ENCODE results near the gene TTC28. TPM values are rescaled to one million over a fixed set of nuclear protein-coding genes. Genes with fewer than 3 reads are reported as not detected.

The TTC28 gene
- total and polyA plus RNA-seq, 2 donors (not counting 3 experiments of a cell fraction or from before 2014, with no cell fraction given): 16.5 to 51.1 TPM

DNA sequence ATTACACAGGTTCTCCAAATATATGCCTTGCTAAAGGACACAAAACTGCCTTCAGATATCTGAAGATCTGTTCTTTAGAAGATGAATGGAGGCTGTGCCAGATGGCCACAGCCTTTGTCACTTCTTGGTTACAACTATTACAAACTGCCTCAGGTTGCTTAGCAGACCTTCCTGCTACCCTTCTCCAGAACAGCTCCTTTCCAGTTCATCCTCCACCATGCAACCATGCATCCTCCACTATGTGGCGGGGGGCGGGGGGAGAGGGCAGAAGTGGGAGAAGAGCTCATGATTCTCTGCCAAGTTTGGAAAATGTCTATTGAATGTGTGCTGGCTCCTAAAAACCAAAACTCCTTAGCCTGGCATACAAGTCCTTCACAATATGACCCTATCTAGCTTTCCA is 267.5 kb downstream of the TTC28 start:
- FAIRE-seq: no peak
- no peaks in the 10 kb centered on the region for H3K79me2 ChIP-seq (ENCODE audit: control insufficient read depth, insufficient read depth, low read length)
- TF ChIP-seq FOS (IDR thresholded peaks at IDR 0.05; ENCODE audit: borderline replicate concordance, insufficient read depth, low read length): no peak
- no peak for TF ChIP-seq POLR2AphosphoS5 (IDR thresholded peaks at IDR 0.05; ENCODE audit: insufficient read depth, low read depth, low read length)
- TF ChIP-seq, protein P1, sequence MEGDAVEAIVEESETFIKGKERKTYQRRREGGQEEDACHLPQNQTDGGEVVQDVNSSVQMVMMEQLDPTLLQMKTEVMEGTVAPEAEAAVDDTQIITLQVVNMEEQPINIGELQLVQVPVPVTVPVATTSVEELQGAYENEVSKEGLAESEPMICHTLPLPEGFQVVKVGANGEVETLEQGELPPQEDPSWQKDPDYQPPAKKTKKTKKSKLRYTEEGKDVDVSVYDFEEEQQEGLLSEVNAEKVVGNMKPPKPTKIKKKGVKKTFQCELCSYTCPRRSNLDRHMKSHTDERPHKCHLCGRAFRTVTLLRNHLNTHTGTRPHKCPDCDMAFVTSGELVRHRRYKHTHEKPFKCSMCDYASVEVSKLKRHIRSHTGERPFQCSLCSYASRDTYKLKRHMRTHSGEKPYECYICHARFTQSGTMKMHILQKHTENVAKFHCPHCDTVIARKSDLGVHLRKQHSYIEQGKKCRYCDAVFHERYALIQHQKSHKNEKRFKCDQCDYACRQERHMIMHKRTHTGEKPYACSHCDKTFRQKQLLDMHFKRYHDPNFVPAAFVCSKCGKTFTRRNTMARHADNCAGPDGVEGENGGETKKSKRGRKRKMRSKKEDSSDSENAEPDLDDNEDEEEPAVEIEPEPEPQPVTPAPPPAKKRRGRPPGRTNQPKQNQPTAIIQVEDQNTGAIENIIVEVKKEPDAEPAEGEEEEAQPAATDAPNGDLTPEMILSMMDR (IDR thresholded peaks at IDR 0.05; ENCODE audit: extremely low read depth in 1 of 2, insufficient read depth in 1 of 2, low read depth in 1 of 2, low read length in 2 of 2): no peak
- TF ChIP-seq GATA2 (IDR thresholded peaks at IDR 0.05; ENCODE audit: insufficient read depth, insufficient read length, low read depth, low read length): no peak
- no peak for TF ChIP-seq MYC (IDR thresholded peaks at IDR 0.05; ENCODE audit: low read depth, low read length)
- TF ChIP-seq POLR2A (IDR thresholded peaks at IDR 0.05; ENCODE audit: low read depth, low read length): no peak
- no peak for TF ChIP-seq JUN (IDR thresholded peaks at IDR 0.05; ENCODE audit: borderline replicate concordance, insufficient read depth, insufficient read length, low read depth)
- no peak for TF ChIP-seq EZH2 (IDR thresholded peaks at IDR 0.05; ENCODE audit: borderline replicate concordance, low read depth, low read length, severe bottlenecking)
- TF ChIP-seq, protein P2, sequence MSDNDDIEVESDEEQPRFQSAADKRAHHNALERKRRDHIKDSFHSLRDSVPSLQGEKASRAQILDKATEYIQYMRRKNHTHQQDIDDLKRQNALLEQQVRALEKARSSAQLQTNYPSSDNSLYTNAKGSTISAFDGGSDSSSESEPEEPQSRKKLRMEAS (IDR thresholded peaks at IDR 0.05; ENCODE audit: insufficient read depth, insufficient read length): no peak
- no peaks in the 10 kb centered on the region for H3K9me3 ChIP-seq (replicated peaks; ENCODE audit: control insufficient read depth, insufficient read depth, low read length)
- dilution Hi-C loops (cut with MboI; ENCODE audit: extremely low pct_ligation_motif_present, low sequenced_read_pairs) (no loop called here), intact Hi-C loops (cut with micrococcal nuclease) (no loop called here)
- H4K20me1 ChIP-seq (replicated peaks; ENCODE audit: control insufficient read depth, extremely low read depth, insufficient read depth, low read length): no peaks in the 10 kb centered on the region
- no peak for DNase-seq (ENCODE audit: low read depth, low spot score)
- POLR2A ChIA-PET: no interaction called here
- no peak overlapping the region for H2AFZ ChIP-seq (ENCODE audit: low read depth, low read length)
- H3K9me1 ChIP-seq (replicated peaks; ENCODE audit: control insufficient read depth, extremely low read depth, insufficient read depth, low read length): no peaks in the 10 kb centered on the region
- H3K9ac ChIP-seq (replicated peaks; ENCODE audit: extremely low read depth, insufficient read depth, low read length): no peak overlapping the region
- no peak overlapping the region for H3K27ac ChIP-seq (ENCODE audit: insufficient read depth, low read depth, low read length)
- no peak overlapping the region for H3K4me3 ChIP-seq (replicated peaks in 1 of 3; ENCODE audit: insufficient read depth in 1 of 3, low read depth in 1 of 3, low read length in 3 of 3)
- CTCF ChIA-PET: no interaction called here
- no peaks in the 10 kb centered on the region for H3K27me3 ChIP-seq (ENCODE audit: control insufficient read depth in 2 of 2, insufficient read depth in 2 of 2, low read length in 2 of 2)
- no TSS peak for BruUV-seq (replicated peaks)
- no peak overlapping the region for H3K4me2 ChIP-seq (ENCODE audit: insufficient read depth, low read length)
- H3K4me1 ChIP-seq (ENCODE audit: control insufficient read depth, extremely low read depth, insufficient read depth, low read length): peaks cover 14% of the 10 kb centered on the region
- no peaks in the 10 kb centered on the region for H3K36me3 ChIP-seq (ENCODE audit: control insufficient read depth in 2 of 2, extremely low read depth in 1 of 2, insufficient read depth in 2 of 2, low read length in 2 of 2)

All from endothelial cell of umbilical vein (primary cell).